GM23338 (cell line): ENCODE data around the gene NPIPB13. TPM values are rescaled to one million over a fixed set of nuclear protein-coding genes. Genes with fewer than 3 reads are reported as not detected.
A peak's percentile ranks its signal among the peaks of the same experiment; 100 is the strongest.
"Not testable (repeated sequence)": the region's sequence is repeated elsewhere in the genome, so short reads cannot be mapped to it uniquely, and the experiment has no call there.

Source experiments
- ATAC-seq: fragments of 200-7000 bp; cut with Tn5 transposase; 3 replicates; pipeline ENCODE4 v1.9.1; 2020
- DNase-seq: peaks from one replicate; pipeline ENCODE4 v3.0.0-alpha.2; 2015; ENCODE audit warnings: low spot score
- H2AFZ ChIP-seq: fragments of 200-600 bp; sonication (generic); 2 replicates; pipeline ENCODE4 v1.8.0; 2016; ENCODE audit warnings: antibody characterized with exemption, mild to moderate bottlenecking, moderate library complexity
- H3F3A ChIP-seq: fragments of 200-600 bp; sonication (generic); replicated peaks from 2 replicates; pipeline ENCODE4 v1.8.0; 2017; ENCODE audit warnings: antibody characterized with exemption, mixed run types, low read depth
- H3K27ac ChIP-seq: fragments of 200-600 bp; sonication (generic); 2 replicates; pipeline ENCODE4 v1.6.1; 2016; ENCODE audit warnings: low read depth
- H3K27me3 ChIP-seq: fragments of 200-600 bp; sonication (generic); 2 replicates; pipeline ENCODE4 v1.8.0; 2016; ENCODE audit warnings: mild to moderate bottlenecking, mixed run types, moderate library complexity; ENCODE audit not compliant: insufficient read depth
- H3K36me3 ChIP-seq: fragments of 200-600 bp; sonication (generic); 2 replicates; pipeline ENCODE4 v1.8.0; 2016; ENCODE audit warnings: mild to moderate bottlenecking; ENCODE audit not compliant: insufficient read depth
- H3K4me1 ChIP-seq: fragments of 200-600 bp; sonication (generic); 2 replicates; pipeline ENCODE4 v1.8.0; 2016; ENCODE audit warnings: mild to moderate bottlenecking, moderate library complexity; ENCODE audit not compliant: insufficient read depth
- H3K4me2 ChIP-seq: fragments of 200-600 bp; sonication (generic); 2 replicates; pipeline ENCODE4 v1.7.1; 2017; ENCODE audit warnings: mixed run types
- H3K4me3 ChIP-seq: fragments of 200-600 bp; sonication (generic); 2 replicates; pipeline ENCODE4 v1.6.1; 2016; ENCODE audit warnings: mixed run types
- H3K79me2 ChIP-seq: fragments of 200-600 bp; sonication (generic); replicated peaks from 2 replicates; pipeline ENCODE4 v1.8.0; 2017; ENCODE audit warnings: mild to moderate bottlenecking; ENCODE audit not compliant: insufficient read depth
- H3K9me2 ChIP-seq: fragments of 200-600 bp; sonication (generic); 2 replicates; pipeline ENCODE4 v1.8.0; 2017; ENCODE audit not compliant: insufficient read depth
- H4K20me1 ChIP-seq: fragments of 200-600 bp; sonication (generic); replicated peaks from 2 replicates; pipeline ENCODE4 v1.8.0; 2017; ENCODE audit warnings: mild to moderate bottlenecking; ENCODE audit not compliant: insufficient read depth
- H3K27ac Mint-ChIP-seq: 2 replicates; pipeline ENCODE4 v1.8.0; 2020; ENCODE audit warnings: inconsistent platforms, mild to moderate bottlenecking, moderate library complexity, mixed read lengths
- H3K27me3 Mint-ChIP-seq: 3 replicates; pipeline ENCODE4 v1.8.0; 2022; ENCODE audit warnings: low read depth, mild to moderate bottlenecking, moderate library complexity, mixed read lengths, inconsistent platforms; ENCODE audit not compliant: insufficient read depth, poor library complexity
- H3K36me3 Mint-ChIP-seq: 3 replicates; pipeline ENCODE4 v1.8.0; 2021; ENCODE audit warnings: low read depth, mild to moderate bottlenecking, inconsistent platforms, moderate library complexity, mixed read lengths
- H3K4me1 Mint-ChIP-seq: 3 replicates; pipeline ENCODE4 v1.8.0; 2020; ENCODE audit warnings: mild to moderate bottlenecking, inconsistent platforms, mixed read lengths
- H3K4me3 Mint-ChIP-seq: 3 replicates; pipeline ENCODE4 v1.8.0; 2021; ENCODE audit warnings: moderate library complexity, mild to moderate bottlenecking, inconsistent platforms, mixed read lengths
- H3K9me3 Mint-ChIP-seq: 3 replicates; pipeline ENCODE4 v1.8.0; 2020; ENCODE audit warnings: moderate library complexity, mild to moderate bottlenecking, inconsistent platforms, mixed read lengths
- long read RNA-seq: library from polyadenylated mRNA; unstranded; transcript quantifications from one replicate; pipeline ENCODE4 v2.0.0, GENCODE V29; 2020; ENCODE audit not compliant: unreplicated experiment
- polyA plus RNA-seq: library from polyadenylated mRNA; unstranded; fragments of >200 nt; fragmentation: Nextera tagmentation; extraction: Ambion mirVana; gene quantifications from 2 replicates; pipeline ENCODE4 v1.2.1, GENCODE V29; 2016
- total RNA-seq: library from RNA; depleted of rRNA; stranded (reverse); fragments of >200 nt; shearing (Covaris generic); gene quantifications from 2 replicates; pipeline ENCODE4 v1.2.3, GENCODE V29; 2014; rRNA removed

Gene NPIPB13
- total RNA-seq (2.2 and 7.6 TPM in 2 replicates), polyA plus RNA-seq (5.7 and 7.5 TPM in 2 replicates)
- long read RNA-seq: 0 reads

DNA sequence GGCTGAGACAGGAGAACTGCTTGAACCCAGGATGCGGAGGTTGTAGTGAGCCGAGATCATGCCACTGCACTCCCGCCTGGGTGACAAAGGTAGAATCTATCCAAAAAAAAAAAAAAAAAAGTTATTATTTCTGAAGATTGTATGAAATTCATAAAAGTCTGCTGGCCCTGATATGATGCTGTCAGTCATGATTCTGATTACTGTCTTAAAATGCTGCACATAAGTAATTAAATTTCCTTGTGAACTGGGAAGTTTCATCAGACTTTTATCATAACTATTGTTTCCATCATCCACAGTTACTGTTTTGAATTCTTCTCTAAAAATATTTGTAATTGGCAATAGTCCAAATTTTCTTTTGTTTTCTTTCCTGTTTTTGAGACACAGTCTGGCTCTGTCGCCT is at the start of gene NPIPB13:
TSS of gene NPIPB13 (minus strand) at position 101 of the 400 bp plus-strand sequence. CDS start 2,906 bp downstream, outside the sequence.
- not testable (repeated sequence) for H3K27me3 Mint-ChIP-seq, H3K4me1 ChIP-seq, H3K27ac ChIP-seq, H3F3A ChIP-seq, H3K4me1 Mint-ChIP-seq, H3K27me3 ChIP-seq, H3K36me3 Mint-ChIP-seq, H2AFZ ChIP-seq, ATAC-seq, H3K79me2 ChIP-seq, H3K9me2 ChIP-seq, H4K20me1 ChIP-seq, H3K36me3 ChIP-seq, H3K4me3 ChIP-seq, H3K4me3 Mint-ChIP-seq, H3K9me3 Mint-ChIP-seq, H3K27ac Mint-ChIP-seq, DNase-seq, H3K4me2 ChIP-seq

GRCh38 chr16:30282357-30282756 is 34.1 kb upstream of the NPIPB13 start:
- not testable (repeated sequence) for H3K4me1 ChIP-seq, H3K4me3 Mint-ChIP-seq, H3K36me3 ChIP-seq, ATAC-seq, H4K20me1 ChIP-seq, H3K9me2 ChIP-seq, H3F3A ChIP-seq, H2AFZ ChIP-seq, H3K4me1 Mint-ChIP-seq, H3K4me3 ChIP-seq, H3K9me3 Mint-ChIP-seq, H3K27ac Mint-ChIP-seq, H3K79me2 ChIP-seq, H3K27ac ChIP-seq, H3K36me3 Mint-ChIP-seq, H3K4me2 ChIP-seq, DNase-seq, H3K27me3 Mint-ChIP-seq, H3K27me3 ChIP-seq

DNA sequence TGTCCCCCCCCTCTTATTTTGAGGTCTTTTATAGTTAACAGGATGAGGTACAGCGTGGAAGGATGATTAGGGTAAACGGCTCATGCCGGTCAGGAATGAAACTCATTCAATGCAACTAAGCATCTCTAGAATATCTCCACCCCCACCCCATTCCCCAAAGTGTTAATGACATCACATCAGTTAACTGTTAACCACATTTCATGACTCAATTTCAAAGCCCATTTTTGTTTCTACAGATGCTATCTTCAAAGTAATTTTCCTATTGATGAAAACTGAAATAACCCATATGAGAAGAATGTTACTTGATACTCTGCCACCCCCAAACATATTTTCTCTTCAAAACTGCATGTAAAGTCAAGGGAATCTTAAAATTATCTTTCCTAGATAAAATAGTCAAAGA is 30.2 kb upstream of the NPIPB13 start:
- not testable (repeated sequence) for H3K27ac Mint-ChIP-seq, H3K4me3 Mint-ChIP-seq

DNA sequence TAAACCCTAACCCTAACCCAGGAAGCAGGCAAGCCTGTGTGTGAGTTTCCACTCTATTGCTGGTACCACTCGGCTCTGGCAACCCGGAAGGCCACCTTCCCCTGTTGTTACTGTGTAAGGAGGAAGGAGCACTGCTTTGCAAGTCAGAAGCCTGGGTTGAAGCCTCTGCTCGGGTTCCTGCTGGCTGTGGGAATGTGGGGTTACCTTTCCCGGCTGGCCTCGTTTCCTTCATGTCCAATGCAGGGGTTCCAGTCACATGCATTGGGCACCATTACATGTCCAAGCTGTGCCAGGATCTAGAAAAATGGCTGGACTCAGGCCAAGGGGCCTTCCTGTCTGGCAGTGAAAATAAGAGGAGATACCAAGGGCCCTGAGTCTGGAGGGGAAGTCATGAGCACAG is 31.2 kb downstream of the NPIPB13 start:
- not testable (repeated sequence) for H3K36me3 Mint-ChIP-seq, DNase-seq, H3K9me2 ChIP-seq, H3K27ac Mint-ChIP-seq, H3F3A ChIP-seq, ATAC-seq, H3K4me1 ChIP-seq, H3K27me3 ChIP-seq, H3K4me1 Mint-ChIP-seq, H3K4me3 Mint-ChIP-seq, H4K20me1 ChIP-seq, H3K27me3 Mint-ChIP-seq, H3K79me2 ChIP-seq, H3K4me2 ChIP-seq, H3K4me3 ChIP-seq, H3K27ac ChIP-seq, H2AFZ ChIP-seq, H3K9me3 Mint-ChIP-seq, H3K36me3 ChIP-seq

More for the DNA sequence above, 30.2 kb upstream of the NPIPB13 start:
- not testable (repeated sequence) for H3F3A ChIP-seq, H3K27ac ChIP-seq, H3K4me1 ChIP-seq, H3K36me3 ChIP-seq, H3K4me1 Mint-ChIP-seq, H4K20me1 ChIP-seq, H3K27me3 ChIP-seq, H3K79me2 ChIP-seq, H3K4me2 ChIP-seq, ATAC-seq, H3K4me3 ChIP-seq, H3K9me2 ChIP-seq, H3K9me3 Mint-ChIP-seq, H2AFZ ChIP-seq, DNase-seq, H3K27me3 Mint-ChIP-seq, H3K36me3 Mint-ChIP-seq

GRCh38 chr16:30211414-30211813 is 36.9 kb downstream of the NPIPB13 start:
- H3K9me3 Mint-ChIP-seq, ATAC-seq: not testable (repeated sequence)

DNA sequence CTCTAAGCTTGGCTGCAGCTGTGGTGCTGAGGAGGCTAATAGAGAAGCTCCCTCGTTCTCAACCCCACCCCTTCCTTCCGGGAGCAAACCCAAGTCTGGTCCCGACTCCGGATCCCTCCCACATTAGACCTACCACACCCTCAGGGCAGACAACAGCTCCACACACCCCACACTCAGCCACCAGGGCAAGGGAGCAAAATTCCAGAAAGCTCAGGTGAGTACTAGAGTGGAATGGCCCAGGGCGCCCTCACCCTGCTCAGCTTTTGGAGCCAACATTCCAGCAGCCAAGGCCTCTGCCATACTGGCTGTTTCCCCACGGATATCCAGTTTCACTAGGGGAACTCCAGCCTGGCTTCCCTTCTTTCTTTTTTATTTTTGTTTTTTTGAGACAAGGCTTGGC is 39.2 kb downstream of the NPIPB13 start:
- H3K36me3 Mint-ChIP-seq, H3K27ac ChIP-seq, H2AFZ ChIP-seq, H3K79me2 ChIP-seq, H3F3A ChIP-seq, H3K27ac Mint-ChIP-seq, H3K9me2 ChIP-seq, H3K4me3 ChIP-seq, H3K4me2 ChIP-seq, H3K4me1 ChIP-seq, H4K20me1 ChIP-seq, H3K4me1 Mint-ChIP-seq, H3K27me3 Mint-ChIP-seq, H3K4me3 Mint-ChIP-seq, DNase-seq, H3K27me3 ChIP-seq, ATAC-seq, H3K9me3 Mint-ChIP-seq, H3K36me3 ChIP-seq: not testable (repeated sequence)

More at GRCh38 chr16:30211414-30211813, 36.9 kb downstream of the NPIPB13 start:
- not testable (repeated sequence) for H3K79me2 ChIP-seq, H3K4me2 ChIP-seq, H3F3A ChIP-seq, H3K36me3 ChIP-seq, H3K9me2 ChIP-seq, H4K20me1 ChIP-seq, H3K36me3 Mint-ChIP-seq, DNase-seq, H3K27ac Mint-ChIP-seq, H3K27me3 ChIP-seq, H3K4me3 ChIP-seq, H3K4me1 Mint-ChIP-seq, H3K4me1 ChIP-seq, H3K27ac ChIP-seq, H3K27me3 Mint-ChIP-seq, H3K4me3 Mint-ChIP-seq, H2AFZ ChIP-seq

DNA sequence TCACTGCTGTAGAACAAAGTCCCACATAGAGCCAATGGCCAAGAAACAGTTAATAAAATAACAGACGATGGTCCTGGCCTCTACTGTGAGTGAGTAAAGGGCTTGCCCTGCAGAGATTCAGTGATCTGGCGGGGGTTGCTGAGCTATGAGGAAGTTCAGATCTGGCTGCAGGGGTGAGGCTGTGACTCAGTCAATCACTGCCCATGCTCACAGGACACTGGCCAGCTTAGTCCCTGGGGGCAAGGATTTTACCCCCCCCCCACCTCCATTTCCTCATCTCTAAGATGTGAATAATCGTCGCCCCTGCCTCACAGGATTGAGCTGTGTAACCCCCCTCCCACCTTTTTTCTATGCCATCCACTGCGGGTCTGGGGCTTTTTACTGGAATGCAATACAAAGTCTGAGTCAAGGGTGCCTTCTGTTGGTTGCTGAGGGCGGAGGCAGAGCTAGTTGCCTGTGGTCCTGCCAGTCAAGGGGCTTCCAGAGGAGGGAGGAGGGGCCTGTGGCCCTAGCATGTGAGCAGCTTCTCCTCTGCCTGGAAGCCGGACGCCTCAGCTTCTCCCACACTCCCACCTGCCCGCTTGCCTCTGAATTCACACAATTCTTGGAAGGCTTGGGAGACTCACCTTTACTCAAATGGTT is 41.1 kb downstream of the NPIPB13 start:
- H3K4me1 ChIP-seq, DNase-seq, H3K9me3 Mint-ChIP-seq, H3K4me1 Mint-ChIP-seq, H3K27me3 Mint-ChIP-seq, H3K27ac ChIP-seq, H3K27me3 ChIP-seq, H3K4me3 Mint-ChIP-seq, H4K20me1 ChIP-seq, H3K79me2 ChIP-seq, H3K9me2 ChIP-seq, H3K4me2 ChIP-seq, H2AFZ ChIP-seq, H3K36me3 Mint-ChIP-seq, H3K27ac Mint-ChIP-seq, H3F3A ChIP-seq, H3K4me3 ChIP-seq, H3K36me3 ChIP-seq: not testable (repeated sequence)
- ATAC-seq: peak; percentile 78
